Measurements from ENCODE around the gene ABCC9. TPM values are rescaled to one million over a fixed set of nuclear protein-coding genes. Genes with fewer than 3 reads are reported as not detected.

Gene ABCC9
- total and polyA plus RNA-seq, 2 donors (not counting 3 experiments of a cell fraction or from before 2014, with no cell fraction given): under 0.01 TPM; not detected in 1

DNA sequence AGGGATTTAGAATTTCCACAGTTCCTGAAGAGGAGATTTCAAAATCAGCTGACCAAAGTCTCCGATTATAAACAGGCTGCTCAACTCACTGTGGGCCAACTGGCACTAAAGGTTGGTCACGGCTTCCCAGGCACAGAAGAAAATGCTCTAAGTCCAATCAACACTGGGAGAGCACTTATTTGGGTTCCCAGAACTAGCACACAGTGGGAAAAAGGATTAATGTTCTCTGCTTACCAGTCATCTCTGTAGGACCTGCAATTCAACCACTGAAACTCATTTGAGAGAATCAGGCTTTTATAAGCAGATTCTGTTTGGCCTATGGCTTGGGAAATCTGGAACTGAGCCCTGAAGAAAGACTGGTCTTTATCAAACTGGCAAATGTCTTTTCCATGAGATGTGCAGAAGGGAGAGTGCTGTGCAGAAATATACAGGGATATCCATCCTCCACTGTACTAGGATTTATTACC is 49.4 kb downstream of the ABCC9 start:
- Histone ChIP-seq H3K9me1 (replicated peaks; ENCODE audit: control insufficient read depth, extremely low read depth, insufficient read depth, low read length) (no peaks in the 10 kb centered on the region), H3K9ac (replicated peaks; ENCODE audit: extremely low read depth, insufficient read depth, low read length) (no peak overlapping the region), H3K4me2 (ENCODE audit: insufficient read depth, low read length) (no peak overlapping the region), H4K20me1 (replicated peaks; ENCODE audit: control insufficient read depth, extremely low read depth, insufficient read depth, low read length) (no peaks in the 10 kb centered on the region), H3K4me3 (replicated peaks in 1 of 3; ENCODE audit: insufficient read depth in 1 of 3, low read depth in 1 of 3, low read length in 3 of 3) (no peak overlapping the region), H3K27ac (ENCODE audit: insufficient read depth, low read depth, low read length) (no peak overlapping the region), H3K27me3 (ENCODE audit: control insufficient read depth in 2 of 2, insufficient read depth in 2 of 2, low read length in 2 of 2) (no peaks in the 10 kb centered on the region), H3K36me3 (ENCODE audit: control insufficient read depth in 2 of 2, extremely low read depth in 1 of 2, insufficient read depth in 2 of 2, low read length in 2 of 2) (no peaks in the 10 kb centered on the region), H3K9me3 (replicated peaks; ENCODE audit: control insufficient read depth, insufficient read depth, low read length) (no peaks in the 10 kb centered on the region), H3K79me2 (ENCODE audit: control insufficient read depth, insufficient read depth, low read length) (no peaks in the 10 kb centered on the region), H3K4me1 (ENCODE audit: control insufficient read depth, extremely low read depth, insufficient read depth, low read length) (no peaks in the 10 kb centered on the region), H2AFZ (ENCODE audit: low read depth, low read length) (no peak overlapping the region)
- dilution Hi-C loops (cut with MboI; ENCODE audit: extremely low pct_ligation_motif_present, low sequenced_read_pairs): no loop called here
- intact Hi-C loops (cut with micrococcal nuclease): no loop called here
- no peak for DNase-seq (ENCODE audit: low read depth, low spot score)
- BruUV-seq (replicated peaks): no TSS peak
- TF ChIP-seq JUN (IDR thresholded peaks at IDR 0.05; ENCODE audit: borderline replicate concordance, insufficient read depth, insufficient read length, low read depth): no peak
- no peak for TF ChIP-seq POLR2AphosphoS5 (IDR thresholded peaks at IDR 0.05; ENCODE audit: insufficient read depth, low read depth, low read length)
- TF ChIP-seq EZH2 (IDR thresholded peaks at IDR 0.05; ENCODE audit: borderline replicate concordance, low read depth, low read length, severe bottlenecking): no peak
- TF ChIP-seq POLR2A (IDR thresholded peaks at IDR 0.05; ENCODE audit: low read depth, low read length): no peak
- ChIA-PET CTCF (no interaction called here), POLR2A (no interaction called here)
- no peak for FAIRE-seq

- DNase-seq (ENCODE audit: low read depth, low spot score) (no peak), FAIRE-seq (no peak)
- intact Hi-C loops (cut with micrococcal nuclease) (no loop called here), dilution Hi-C loops (cut with MboI; ENCODE audit: extremely low pct_ligation_motif_present, low sequenced_read_pairs) (no loop called here)
- CTCF ChIA-PET: interaction anchor here (0.9 kb wide), 1 partner anchor 191 kb away, joined by 3 read pairs; no protein-coding TSS in a partner anchor
- H3K36me3 ChIP-seq (ENCODE audit: control insufficient read depth in 2 of 2, extremely low read depth in 1 of 2, insufficient read depth in 2 of 2, low read length in 2 of 2): no peaks in the 10 kb centered on the region
- no peaks in the 10 kb centered on the region for H3K27me3 ChIP-seq (ENCODE audit: control insufficient read depth in 2 of 2, insufficient read depth in 2 of 2, low read length in 2 of 2)
- no peaks in the 10 kb centered on the region for H3K9me3 ChIP-seq (replicated peaks; ENCODE audit: control insufficient read depth, insufficient read depth, low read length)
- H3K27ac ChIP-seq (ENCODE audit: insufficient read depth, low read depth, low read length): no peak overlapping the region
- no peaks in the 10 kb centered on the region for H3K9me1 ChIP-seq (replicated peaks; ENCODE audit: control insufficient read depth, extremely low read depth, insufficient read depth, low read length)
- no peaks in the 10 kb centered on the region for H4K20me1 ChIP-seq (replicated peaks; ENCODE audit: control insufficient read depth, extremely low read depth, insufficient read depth, low read length)
- no peak overlapping the region for H3K4me2 ChIP-seq (ENCODE audit: insufficient read depth, low read length)
- BruUV-seq (replicated peaks): no TSS peak
- H3K4me1 ChIP-seq (ENCODE audit: control insufficient read depth, extremely low read depth, insufficient read depth, low read length): no peaks in the 10 kb centered on the region
- H3K4me3 ChIP-seq (replicated peaks in 1 of 3; ENCODE audit: insufficient read depth in 1 of 3, low read depth in 1 of 3, low read length in 3 of 3): no peak overlapping the region
- no peak overlapping the region for H3K9ac ChIP-seq (replicated peaks; ENCODE audit: extremely low read depth, insufficient read depth, low read length)
- H2AFZ ChIP-seq (ENCODE audit: low read depth, low read length): no peak overlapping the region
- POLR2A ChIA-PET: no interaction called here
- H3K79me2 ChIP-seq (ENCODE audit: control insufficient read depth, insufficient read depth, low read length): no peaks in the 10 kb centered on the region
- TF ChIP-seq JUN (IDR thresholded peaks at IDR 0.05; ENCODE audit: borderline replicate concordance, insufficient read depth, insufficient read length, low read depth) (no peak), EZH2 (IDR thresholded peaks at IDR 0.05; ENCODE audit: borderline replicate concordance, low read depth, low read length, severe bottlenecking) (no peak), FOS (IDR thresholded peaks at IDR 0.05; ENCODE audit: borderline replicate concordance, insufficient read depth, low read length) (no peak), POLR2AphosphoS5 (IDR thresholded peaks at IDR 0.05; ENCODE audit: insufficient read depth, low read depth, low read length) (no peak), POLR2A (IDR thresholded peaks at IDR 0.05; ENCODE audit: low read depth, low read length) (no peak), MYC (IDR thresholded peaks at IDR 0.05; ENCODE audit: low read depth, low read length) (no peak), GATA2 (IDR thresholded peaks at IDR 0.05; ENCODE audit: insufficient read depth, insufficient read length, low read depth, low read length) (no peak)
- TF ChIP-seq, protein P1, sequence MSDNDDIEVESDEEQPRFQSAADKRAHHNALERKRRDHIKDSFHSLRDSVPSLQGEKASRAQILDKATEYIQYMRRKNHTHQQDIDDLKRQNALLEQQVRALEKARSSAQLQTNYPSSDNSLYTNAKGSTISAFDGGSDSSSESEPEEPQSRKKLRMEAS (IDR thresholded peaks at IDR 0.05; ENCODE audit: insufficient read depth, insufficient read length): no peak
- TF ChIP-seq, protein P2, sequence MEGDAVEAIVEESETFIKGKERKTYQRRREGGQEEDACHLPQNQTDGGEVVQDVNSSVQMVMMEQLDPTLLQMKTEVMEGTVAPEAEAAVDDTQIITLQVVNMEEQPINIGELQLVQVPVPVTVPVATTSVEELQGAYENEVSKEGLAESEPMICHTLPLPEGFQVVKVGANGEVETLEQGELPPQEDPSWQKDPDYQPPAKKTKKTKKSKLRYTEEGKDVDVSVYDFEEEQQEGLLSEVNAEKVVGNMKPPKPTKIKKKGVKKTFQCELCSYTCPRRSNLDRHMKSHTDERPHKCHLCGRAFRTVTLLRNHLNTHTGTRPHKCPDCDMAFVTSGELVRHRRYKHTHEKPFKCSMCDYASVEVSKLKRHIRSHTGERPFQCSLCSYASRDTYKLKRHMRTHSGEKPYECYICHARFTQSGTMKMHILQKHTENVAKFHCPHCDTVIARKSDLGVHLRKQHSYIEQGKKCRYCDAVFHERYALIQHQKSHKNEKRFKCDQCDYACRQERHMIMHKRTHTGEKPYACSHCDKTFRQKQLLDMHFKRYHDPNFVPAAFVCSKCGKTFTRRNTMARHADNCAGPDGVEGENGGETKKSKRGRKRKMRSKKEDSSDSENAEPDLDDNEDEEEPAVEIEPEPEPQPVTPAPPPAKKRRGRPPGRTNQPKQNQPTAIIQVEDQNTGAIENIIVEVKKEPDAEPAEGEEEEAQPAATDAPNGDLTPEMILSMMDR (IDR thresholded peaks at IDR 0.05; ENCODE audit: extremely low read depth in 1 of 2, insufficient read depth in 1 of 2, low read depth in 1 of 2, low read length in 2 of 2): no peak
Measured at GRCh38 chr12:21888276-21888863, 52.9 kb downstream of the ABCC9 start.
